D721Med (cell line): ENCODE measurements around the gene LUC7L2.
"Not testable (repeated sequence)": the region's sequence is repeated elsewhere in the genome, so short reads cannot be mapped to it uniquely, and the experiment has no call there.

Experiments
- DNase-seq: peaks from one replicate; pipeline ENCODE4 v3.0.0; 2011; ENCODE audit warnings: low spot score; ENCODE audit not compliant: insufficient read length
- FAIRE-seq: peaks from 2 replicates; lab custom pipeline; 2011; peaks lifted over from hg19 to GRCh38; lab: Jason Lieb, UNC
- TF ChIP-seq, protein P1 (sequence below): IDR thresholded peaks from 2 replicates; pipeline ENCODE4 v1.5.1; 2012; ENCODE audit warnings: mild to moderate bottlenecking, control low read depth; ENCODE audit not compliant: insufficient read depth; ENCODE audit errors: missing control alignments

LUC7L2 gene

DNA sequence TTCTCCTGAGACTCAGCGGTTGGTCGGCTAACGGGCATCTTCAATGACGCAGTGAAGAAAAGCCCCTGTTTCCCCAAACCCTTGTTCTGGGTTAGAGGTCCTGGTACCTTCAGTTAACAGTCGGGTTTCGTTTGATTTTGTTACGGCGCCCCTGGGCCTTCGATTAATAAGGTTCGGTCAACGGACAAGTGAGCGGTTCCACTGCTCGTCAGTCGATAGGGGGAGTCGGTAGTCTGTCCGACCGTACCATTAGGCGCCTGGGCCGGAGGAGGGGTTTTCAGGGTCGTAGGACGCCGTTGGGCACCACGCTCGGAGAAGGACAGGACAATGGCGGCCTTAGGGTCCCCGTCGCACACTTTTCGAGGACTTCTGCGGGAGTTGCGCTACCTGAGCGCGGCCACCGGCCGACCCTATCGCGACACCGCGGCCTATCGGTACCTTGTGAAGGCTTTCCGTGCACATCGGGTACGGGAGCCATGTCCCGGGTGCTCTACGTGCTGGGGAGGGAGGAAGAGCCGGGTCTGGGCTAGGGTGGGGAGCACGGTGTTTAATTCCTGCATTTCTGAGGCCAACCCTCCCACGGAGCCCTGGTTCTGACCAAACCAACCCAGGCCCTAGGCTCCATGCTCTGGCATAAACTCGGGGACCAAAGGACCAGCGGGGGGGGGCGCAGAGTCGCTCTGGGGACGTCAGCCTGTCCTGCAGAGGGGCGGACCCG lies 18.5 kb upstream of the LUC7L2 start, which contains the start of gene FMC1:
Gene FMC1 (plus strand): TSS at position 280 of the 718 bp plus-strand sequence. CDS start 48 bp downstream, at position 328.
- FAIRE-seq (no peak), DNase-seq (no peak)
- TF ChIP-seq, protein P1, sequence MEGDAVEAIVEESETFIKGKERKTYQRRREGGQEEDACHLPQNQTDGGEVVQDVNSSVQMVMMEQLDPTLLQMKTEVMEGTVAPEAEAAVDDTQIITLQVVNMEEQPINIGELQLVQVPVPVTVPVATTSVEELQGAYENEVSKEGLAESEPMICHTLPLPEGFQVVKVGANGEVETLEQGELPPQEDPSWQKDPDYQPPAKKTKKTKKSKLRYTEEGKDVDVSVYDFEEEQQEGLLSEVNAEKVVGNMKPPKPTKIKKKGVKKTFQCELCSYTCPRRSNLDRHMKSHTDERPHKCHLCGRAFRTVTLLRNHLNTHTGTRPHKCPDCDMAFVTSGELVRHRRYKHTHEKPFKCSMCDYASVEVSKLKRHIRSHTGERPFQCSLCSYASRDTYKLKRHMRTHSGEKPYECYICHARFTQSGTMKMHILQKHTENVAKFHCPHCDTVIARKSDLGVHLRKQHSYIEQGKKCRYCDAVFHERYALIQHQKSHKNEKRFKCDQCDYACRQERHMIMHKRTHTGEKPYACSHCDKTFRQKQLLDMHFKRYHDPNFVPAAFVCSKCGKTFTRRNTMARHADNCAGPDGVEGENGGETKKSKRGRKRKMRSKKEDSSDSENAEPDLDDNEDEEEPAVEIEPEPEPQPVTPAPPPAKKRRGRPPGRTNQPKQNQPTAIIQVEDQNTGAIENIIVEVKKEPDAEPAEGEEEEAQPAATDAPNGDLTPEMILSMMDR, result peak; percentile 43

DNA sequence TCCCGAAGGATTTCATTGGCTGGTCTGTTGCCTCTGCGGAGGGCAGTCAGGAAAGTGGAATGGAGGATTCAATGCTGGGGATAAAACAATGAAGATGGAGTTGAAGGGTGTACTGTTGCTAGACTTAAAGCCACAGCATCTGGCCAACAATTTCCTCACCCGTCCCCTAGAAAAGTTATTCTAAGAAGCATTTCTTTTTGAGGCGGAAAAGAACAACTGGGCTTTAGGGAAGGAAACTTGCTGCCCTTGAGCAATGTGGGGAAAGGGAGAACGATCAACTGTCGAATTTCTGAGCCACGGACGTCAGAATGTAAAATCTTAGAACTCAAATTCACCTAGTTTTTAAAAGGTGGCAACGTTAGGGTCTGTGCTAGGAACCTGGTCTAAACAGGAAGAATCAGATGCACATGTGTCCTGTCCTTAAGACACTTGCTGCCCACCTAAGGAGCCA lies 17.9 kb upstream of the LUC7L2 start:
- FAIRE-seq (no peak), DNase-seq (no peak)
- TF ChIP-seq, protein P1, result no peak

DNA sequence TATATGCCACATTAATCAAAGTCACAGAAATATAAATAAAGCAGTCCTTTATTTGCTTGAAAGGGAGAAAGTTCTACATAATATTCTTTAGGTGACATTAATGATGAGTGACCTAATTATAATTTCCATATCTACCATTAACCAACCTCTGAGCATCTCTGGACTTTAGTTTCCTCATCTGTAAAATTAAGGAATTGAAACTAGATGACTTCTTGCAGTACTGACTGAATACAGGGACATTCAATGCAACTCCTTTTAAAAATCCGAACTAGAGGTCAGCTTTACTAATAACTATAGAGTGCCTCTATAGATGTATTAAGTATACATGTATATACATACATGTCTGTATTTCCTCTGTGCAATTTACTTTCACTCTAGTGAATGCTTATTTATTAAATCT lies 14.7 kb upstream of the LUC7L2 start:
- no peak for FAIRE-seq
- TF ChIP-seq, protein P1, result no peak
- DNase-seq, result no peak

DNA sequence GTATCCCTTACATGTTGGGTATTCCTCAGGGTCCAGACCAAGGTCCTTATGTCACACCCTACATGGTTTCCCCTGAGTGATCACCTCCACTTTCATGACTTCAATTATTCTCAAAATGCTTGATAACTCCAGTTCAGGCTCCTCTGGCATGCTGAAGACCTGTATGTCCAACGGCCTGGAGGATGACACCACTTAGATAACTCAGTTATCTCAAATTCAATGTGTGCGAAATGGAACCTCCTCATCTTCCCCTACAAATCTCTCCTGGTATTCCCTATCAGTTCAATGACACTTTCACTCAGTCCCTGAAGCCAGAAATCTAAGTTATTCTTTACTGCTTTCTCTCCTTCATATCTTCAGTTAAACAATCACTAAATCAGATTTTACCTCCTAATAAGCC lies 8.7 kb upstream of the LUC7L2 start:
- FAIRE-seq, result no peak
- no peak for DNase-seq
- TF ChIP-seq, protein P1, result no peak

DNA sequence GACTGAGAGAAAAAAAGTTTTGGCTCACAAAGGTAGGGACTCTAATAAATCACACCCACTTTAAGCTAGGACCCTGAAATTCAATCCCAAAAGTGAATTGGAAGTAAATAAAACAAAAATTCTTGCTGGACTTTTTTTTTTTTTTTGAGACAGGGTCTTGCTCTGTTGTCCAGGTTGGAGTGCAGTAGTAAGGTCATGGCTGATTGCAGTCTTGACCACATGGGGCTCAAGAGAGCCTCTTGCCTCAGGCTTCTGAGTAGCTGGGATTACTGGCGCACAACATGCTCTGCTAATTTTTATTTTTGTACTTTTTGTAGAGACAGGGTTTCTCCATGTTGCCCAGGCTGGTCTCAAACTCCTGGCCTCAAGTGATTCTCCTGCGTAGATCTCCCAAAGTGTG lies 5.0 kb upstream of the LUC7L2 start:
- DNase-seq (no peak), FAIRE-seq (no peak)
- TF ChIP-seq, protein P1, result no peak

DNA sequence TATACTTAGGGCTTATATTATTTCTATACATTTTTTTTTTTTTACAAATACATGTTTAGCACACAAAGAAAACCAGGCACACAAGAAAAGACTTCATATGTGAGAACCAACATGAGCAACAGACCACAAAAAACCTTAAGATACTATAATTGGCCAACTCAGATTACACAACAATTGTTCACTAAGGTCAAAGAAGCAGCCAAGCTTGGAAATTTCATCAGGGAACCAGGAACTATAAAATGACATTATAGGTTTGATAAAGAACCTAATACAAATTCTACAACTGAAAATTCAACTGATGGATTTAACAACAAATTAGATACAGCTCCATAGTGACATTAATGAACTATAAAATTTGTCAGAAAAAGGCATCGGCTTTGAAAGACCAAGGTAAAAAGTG lies 4.4 kb upstream of the LUC7L2 start:
- FAIRE-seq, result no peak
- TF ChIP-seq, protein P1, result no peak
- DNase-seq, result no peak

DNA sequence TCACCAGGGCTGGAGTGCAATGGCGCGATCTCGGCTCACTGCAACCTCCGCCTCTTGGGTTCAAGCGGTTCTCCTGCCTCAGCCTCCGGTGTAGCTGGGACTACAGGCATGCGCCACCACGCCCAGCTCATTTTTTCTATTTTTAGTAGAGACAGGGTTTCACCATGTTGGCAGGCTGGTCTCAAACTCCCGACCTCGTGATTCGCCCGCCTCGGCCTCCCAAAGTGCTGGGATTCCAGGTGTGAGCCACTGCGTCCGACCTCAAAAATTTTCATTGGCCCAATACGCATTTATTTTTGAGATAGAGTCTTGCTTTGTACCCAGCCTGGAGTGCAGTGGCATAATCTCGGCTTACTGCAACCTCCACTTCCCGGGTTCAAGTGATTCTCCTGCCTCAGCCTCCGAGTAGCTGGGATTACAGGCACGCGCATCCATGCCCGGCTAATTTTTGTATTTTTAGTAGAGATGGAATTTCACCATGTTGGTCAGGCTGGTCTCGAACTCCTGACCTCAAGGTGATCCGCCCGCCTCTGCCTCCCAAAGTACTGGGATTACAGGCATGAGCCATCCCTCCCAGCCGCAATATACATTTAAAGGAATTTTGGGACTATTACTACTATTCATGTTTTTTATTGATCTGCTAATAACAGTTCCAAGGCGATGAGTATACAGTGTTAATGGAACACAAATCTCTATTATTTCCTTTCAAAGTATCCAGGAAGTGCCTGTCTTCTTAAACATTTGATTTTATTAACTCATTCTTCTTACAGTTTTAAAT lies 1.8 kb upstream of the LUC7L2 start:
- FAIRE-seq, DNase-seq: not testable (repeated sequence)
